Left hindlimb (tissue), 1 donor: ENCODE measurements around the gene TCTN1.

ENCODE experiments used
- DNase-seq: peaks from one replicate; pipeline ENCODE4 v3.0.0-alpha.2; 2018

The TCTN1 gene

GRCh38 chr12:110686294-110686903, 72.5 kb downstream of the TCTN1 start:
- no peak for DNase-seq

GRCh38 chr12:110687396-110688169, 73.7 kb downstream of the TCTN1 start:
- no peak for DNase-seq

DNA sequence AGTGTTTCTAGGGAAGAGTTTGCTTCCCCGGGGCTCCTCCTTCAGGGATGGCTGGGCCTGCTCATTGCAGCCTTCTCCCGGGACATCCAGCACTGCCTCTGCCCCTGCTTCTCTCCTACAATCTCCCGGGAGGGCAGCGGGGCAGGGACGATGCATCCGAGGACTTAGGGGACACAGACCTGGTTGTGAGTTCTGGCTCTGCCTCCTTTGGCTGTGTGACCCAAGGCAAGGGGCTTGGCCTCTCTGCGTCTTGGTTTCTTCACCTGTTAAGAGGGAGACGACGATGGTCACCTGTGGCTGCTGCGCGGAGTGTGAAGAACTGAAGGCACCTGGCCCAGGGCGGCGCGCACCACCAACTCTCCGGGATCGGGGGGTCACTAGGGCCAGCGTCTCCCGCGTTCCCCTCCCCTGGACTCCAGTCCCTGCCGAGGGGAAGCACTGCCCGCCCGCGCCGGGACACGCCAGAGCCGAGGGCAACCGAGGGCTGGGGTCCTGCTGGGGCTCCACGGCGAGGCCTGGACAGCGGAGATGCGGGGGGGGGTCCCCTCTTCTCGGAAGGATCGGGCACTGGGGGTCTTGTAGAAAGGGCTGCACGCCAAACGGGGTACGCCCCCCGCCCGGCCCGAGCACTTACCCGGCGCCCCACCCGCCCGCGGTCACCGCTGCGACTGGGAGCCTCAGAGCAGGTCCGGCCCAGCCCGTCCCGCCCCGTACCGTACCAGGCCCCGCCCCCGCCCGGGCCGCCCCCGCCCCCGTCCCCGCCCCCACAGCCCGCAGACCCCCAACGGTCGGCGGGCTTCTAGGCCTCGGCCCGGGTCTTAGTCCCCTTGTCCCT, 74.7 kb downstream of the TCTN1 start, which contains the start of gene HVCN1:
Gene HVCN1, minus strand, starts transcription at position 670 of the 835 bp plus-strand sequence. CDS start 5,870 bp downstream, outside the sequence.
- DNase-seq = no peak

DNA sequence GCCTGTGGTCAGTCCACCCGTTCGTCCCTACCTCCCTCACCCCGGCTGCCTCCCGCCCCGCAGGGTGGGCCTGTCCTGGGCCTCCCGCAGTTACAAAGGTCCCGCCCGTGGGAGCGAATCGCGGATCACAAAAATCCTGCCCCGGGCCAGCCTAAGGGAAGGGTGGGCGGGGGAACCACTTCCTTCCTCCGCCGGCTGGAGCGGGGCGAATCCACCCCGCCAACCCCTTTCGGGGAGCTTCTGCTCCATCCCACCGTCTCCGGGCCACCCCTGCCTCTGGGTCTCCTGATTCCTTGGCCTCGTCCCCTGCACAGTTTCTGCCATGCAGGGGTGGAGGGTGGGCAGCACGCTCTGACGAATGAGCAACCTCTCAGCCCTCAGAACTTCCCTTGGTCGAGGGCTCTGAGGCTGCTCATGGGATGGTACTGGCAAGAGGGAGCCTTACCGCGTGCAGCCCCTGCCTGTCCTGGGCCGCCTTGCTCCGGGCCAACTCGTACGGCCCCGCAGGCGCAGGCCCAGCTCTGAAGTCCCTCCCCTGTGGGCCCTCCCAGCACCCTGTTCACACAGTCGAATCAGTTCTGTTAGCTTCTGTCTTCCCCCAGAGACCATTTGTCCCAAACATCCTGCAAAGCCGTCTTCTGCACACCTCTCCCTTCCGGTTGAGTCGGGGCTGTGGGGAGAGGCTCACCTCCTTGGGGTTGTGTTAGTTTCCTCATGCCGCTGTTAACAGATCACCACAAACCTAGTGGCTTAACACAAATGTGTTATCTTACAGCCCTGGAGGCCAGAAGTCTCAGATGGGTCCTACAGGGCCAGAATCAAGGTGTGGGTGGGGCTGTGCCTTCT, 75.6 kb downstream of the TCTN1 start:
- peak; percentile 76 for DNase-seq

DNA sequence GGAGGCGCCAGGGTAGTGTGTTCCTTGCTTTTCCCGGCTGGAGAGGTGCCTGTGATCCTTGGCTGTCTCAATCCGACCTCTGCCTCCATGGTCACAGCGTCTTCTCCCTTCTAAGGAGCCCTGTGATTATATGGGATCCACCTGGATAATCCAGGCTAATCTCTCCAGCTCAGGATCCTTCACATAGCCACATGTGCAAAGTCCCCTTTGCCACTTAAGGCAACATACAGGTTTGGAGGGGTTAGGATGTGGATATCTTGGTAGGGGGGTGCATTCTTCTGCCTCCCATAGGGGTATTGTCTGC, 76.2 kb downstream of the TCTN1 start:
- DNase-seq = no peak

GRCh38 chr12:110693731-110694130, 79.8 kb downstream of the TCTN1 start:
- no peak for DNase-seq

GRCh38 chr12:110694330-110694901, 80.5 kb downstream of the TCTN1 start:
- DNase-seq = no peak

DNA sequence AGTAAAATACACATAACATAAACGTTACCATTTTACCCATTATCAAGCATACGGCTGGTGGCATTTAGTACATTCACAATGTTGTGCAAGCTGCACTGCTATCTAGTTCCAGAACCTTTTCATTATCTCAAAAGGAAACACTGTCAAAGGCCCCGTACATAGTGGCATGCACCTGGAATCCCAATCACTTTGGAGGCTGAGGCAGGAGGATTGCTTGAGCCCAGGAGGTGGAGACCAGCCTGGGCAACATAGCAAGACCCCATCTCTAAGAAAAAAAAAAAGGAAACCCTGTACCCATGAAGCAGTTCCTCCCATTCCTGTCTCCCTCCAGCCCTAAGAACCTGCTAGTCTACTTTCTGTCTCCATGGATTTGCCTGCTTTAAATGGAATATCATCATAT, 82.4 kb downstream of the TCTN1 start:
- DNase-seq = no peak

GRCh38 chr12:110697236-110697635, 83.3 kb downstream of the TCTN1 start:
- DNase-seq = no peak

GRCh38 chr12:110698171-110698902, 84.4 kb downstream of the TCTN1 start:
- DNase-seq = peak; percentile 84
